ENCODE measurements around the gene CORO1C. TPM values are rescaled to one million over a fixed set of nuclear protein-coding genes. Genes with fewer than 3 reads are reported as not detected.

CORO1C gene
- total and polyA plus RNA-seq, 2 experiments from 2014 or later = 170 to 403 TPM

- Histone ChIP-seq H3K27me3 (replicated peaks; ENCODE audit: insufficient read depth) (no peaks in the 10 kb centered on the region), H3F3A (ENCODE audit: insufficient read depth) (no peaks in the 10 kb centered on the region; the same call in 1 of the 2 replicates), H3K79me2 (ENCODE audit: insufficient read depth) (peaks cover 17% of the 10 kb centered on the region), H2AFZ (no peak overlapping the region), H3K9ac (no peak overlapping the region), H3K4me2 (ENCODE audit: unreplicated experiment) (no peak overlapping the region), H3K4me1 (ENCODE audit: insufficient read depth) (peaks cover 16% of the 10 kb centered on the region), H3K27ac (no peak overlapping the region), H3K4me3 (no peak overlapping the region), H4K20me1 (ENCODE audit: insufficient read depth) (no peaks in the 10 kb centered on the region), H3K9me3 (ENCODE audit: low read depth) (no peaks in the 10 kb centered on the region), H3K36me3 (ENCODE audit: low read depth) (no peaks in the 10 kb centered on the region), H3K9me2 (ENCODE audit: insufficient read depth) (no peaks in the 10 kb centered on the region)
- DNase-seq = no peak
- in situ Hi-C loops (cut with MboI) = no loop called here
- TF ChIP-seq EZH2phosphoT487 (IDR thresholded peaks at IDR 0.05; ENCODE audit: insufficient read depth, low read depth) (no peak), EZH2 (IDR thresholded peaks at IDR 0.05; ENCODE audit: insufficient read depth, poor library complexity, severe bottlenecking) (no peak)
- WGBS, 2 experiments (ENCODE audit: low coverage in 1 of 2, low lambda C conversion rate in 2 of 2, missing lambda C conversion rate in 2 of 2) = 84 to 89% methylated on average over 4 of the region's 4 CpGs
Measured at GRCh38 chr12:108600702-108601007, 130.7 kb downstream of the CORO1C start.

- TF ChIP-seq EZH2phosphoT487 (IDR thresholded peaks at IDR 0.05; ENCODE audit: insufficient read depth, low read depth) (no peak), EZH2 (IDR thresholded peaks at IDR 0.05; ENCODE audit: insufficient read depth, poor library complexity, severe bottlenecking) (no peak)
- Histone ChIP-seq H3K27ac (no peak overlapping the region), H3F3A (ENCODE audit: insufficient read depth) (no peaks in the 10 kb centered on the region; the same call in 1 of the 2 replicates), H3K9me2 (ENCODE audit: insufficient read depth) (no peaks in the 10 kb centered on the region), H4K20me1 (ENCODE audit: insufficient read depth) (no peaks in the 10 kb centered on the region), H2AFZ (no peak overlapping the region), H3K9me3 (ENCODE audit: low read depth) (no peaks in the 10 kb centered on the region), H3K79me2 (ENCODE audit: insufficient read depth) (peaks cover 22% of the 10 kb centered on the region), H3K36me3 (ENCODE audit: low read depth) (no peaks in the 10 kb centered on the region), H3K4me3 (no peak overlapping the region), H3K9ac (no peak overlapping the region), H3K27me3 (replicated peaks; ENCODE audit: insufficient read depth) (no peaks in the 10 kb centered on the region), H3K4me2 (ENCODE audit: unreplicated experiment) (no peak overlapping the region), H3K4me1 (ENCODE audit: insufficient read depth) (peaks cover 18% of the 10 kb centered on the region)
- 86 to 88% methylated on average over 10 of the region's 10 CpGs for WGBS, 2 experiments (ENCODE audit: low coverage in 1 of 2, low lambda C conversion rate in 2 of 2, missing lambda C conversion rate in 2 of 2)
- DNase-seq = no peak
- in situ Hi-C loops (cut with MboI) = no loop called here
Measured at GRCh38 chr12:108599948-108600701, 131.2 kb downstream of the CORO1C start.

GRCh38 chr12:108599541-108599940 lies 131.8 kb downstream of the CORO1C start:
- no peak for DNase-seq
- no peaks in the 10 kb centered on the region for H3K9me3 ChIP-seq (ENCODE audit: low read depth)
- peaks cover 28% of the 10 kb centered on the region for H3K79me2 ChIP-seq (ENCODE audit: insufficient read depth)
- 92 to 94% methylated on average over 6 of the region's 6 CpGs for whole genome bisulfite sequencing, 2 experiments (ENCODE audit: low coverage in 1 of 2, low lambda C conversion rate in 2 of 2, missing lambda C conversion rate in 2 of 2)
- in situ Hi-C loops (cut with MboI) = no loop called here
- no peaks in the 10 kb centered on the region; the same call in 1 of the 2 replicates for H3F3A ChIP-seq (ENCODE audit: insufficient read depth)
- H3K4me1 ChIP-seq (ENCODE audit: insufficient read depth) = peaks cover 18% of the 10 kb centered on the region
- no peaks in the 10 kb centered on the region for H3K9me2 ChIP-seq (ENCODE audit: insufficient read depth)
- no peak overlapping the region for H3K4me2 ChIP-seq (ENCODE audit: unreplicated experiment)
- H3K9ac ChIP-seq = no peak overlapping the region
- no peak overlapping the region for H3K27ac ChIP-seq
- no peaks in the 10 kb centered on the region for H4K20me1 ChIP-seq (ENCODE audit: insufficient read depth)
- TF ChIP-seq EZH2 (IDR thresholded peaks at IDR 0.05; ENCODE audit: insufficient read depth, poor library complexity, severe bottlenecking) = no peak
- TF ChIP-seq EZH2phosphoT487 (IDR thresholded peaks at IDR 0.05; ENCODE audit: insufficient read depth, low read depth) = no peak
- no peak overlapping the region for H2AFZ ChIP-seq
- H3K4me3 ChIP-seq = no peak overlapping the region
- H3K36me3 ChIP-seq (ENCODE audit: low read depth) = no peaks in the 10 kb centered on the region
- H3K27me3 ChIP-seq (replicated peaks; ENCODE audit: insufficient read depth) = no peaks in the 10 kb centered on the region

- H3K4me2 ChIP-seq (ENCODE audit: unreplicated experiment) = peak overlapping the region; percentile 75
- no peaks in the 10 kb centered on the region for H3K9me2 ChIP-seq (ENCODE audit: insufficient read depth)
- in situ Hi-C loops (cut with MboI) = no loop called here
- no peak overlapping the region for H3K4me3 ChIP-seq
- H3K27me3 ChIP-seq (replicated peaks; ENCODE audit: insufficient read depth) = no peaks in the 10 kb centered on the region
- no peak for DNase-seq
- H3K36me3 ChIP-seq (ENCODE audit: low read depth) = no peaks in the 10 kb centered on the region
- H3K79me2 ChIP-seq (ENCODE audit: insufficient read depth) = peaks cover 32% of the 10 kb centered on the region
- H4K20me1 ChIP-seq (ENCODE audit: insufficient read depth) = no peaks in the 10 kb centered on the region
- H3F3A ChIP-seq (ENCODE audit: insufficient read depth) = no peaks in the 10 kb centered on the region; the same call in 1 of the 2 replicates
- H3K9ac ChIP-seq = peak overlapping the region; percentile 69; the same call in 1 of the 2 replicates
- WGBS, 2 experiments (ENCODE audit: low coverage in 1 of 2, low lambda C conversion rate in 2 of 2, missing lambda C conversion rate in 2 of 2) = 95 to 96% methylated on average over 11 of the region's 11 CpGs
- no peaks in the 10 kb centered on the region for H3K9me3 ChIP-seq (ENCODE audit: low read depth)
- H3K27ac ChIP-seq = no peak overlapping the region
- peak overlapping the region; percentile 63 for H2AFZ ChIP-seq
- peaks cover 18% of the 10 kb centered on the region for H3K4me1 ChIP-seq (ENCODE audit: insufficient read depth)
- no peak for TF ChIP-seq EZH2phosphoT487 (IDR thresholded peaks at IDR 0.05; ENCODE audit: insufficient read depth, low read depth)
- TF ChIP-seq EZH2 (IDR thresholded peaks at IDR 0.05; ENCODE audit: insufficient read depth, poor library complexity, severe bottlenecking) = no peak
Measured at GRCh38 chr12:108598553-108599250, 132.6 kb downstream of the CORO1C start.
